GM12801 (cell line): ENCODE measurements around the gene TSBP1.

ENCODE experiments used
- CTCF ChIP-seq: IDR thresholded peaks from one replicate; pipeline ENCODE4 v1.5.1; 2011; ENCODE audit warnings: control low read depth; ENCODE audit not compliant: insufficient read length; ENCODE audit errors: extremely low read depth

TSBP1 gene

DNA sequence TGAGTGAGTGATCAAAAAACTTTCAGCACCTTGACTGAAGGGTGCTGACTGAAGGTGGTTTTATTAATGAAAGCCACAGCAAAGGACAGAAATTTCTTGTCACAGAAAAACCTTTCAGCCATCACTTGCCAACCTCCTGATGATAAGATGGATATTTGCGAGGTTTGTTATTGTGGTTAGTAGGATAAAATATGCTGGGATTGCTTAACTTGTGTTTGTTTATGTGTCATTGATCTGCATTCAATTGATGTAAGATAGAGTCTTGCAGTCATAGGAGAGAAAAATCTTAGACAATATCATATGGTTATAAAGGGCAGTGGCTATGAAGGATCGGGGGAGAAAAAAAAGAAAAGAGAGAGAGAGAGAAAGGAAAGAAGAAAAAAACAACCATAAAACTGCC, 1.2 kb downstream of the TSBP1 start:
- TF ChIP-seq CTCF = no peak

GRCh38 chr6:32369660-32370059, 2.0 kb downstream of the TSBP1 start:
- no peak for TF ChIP-seq CTCF

DNA sequence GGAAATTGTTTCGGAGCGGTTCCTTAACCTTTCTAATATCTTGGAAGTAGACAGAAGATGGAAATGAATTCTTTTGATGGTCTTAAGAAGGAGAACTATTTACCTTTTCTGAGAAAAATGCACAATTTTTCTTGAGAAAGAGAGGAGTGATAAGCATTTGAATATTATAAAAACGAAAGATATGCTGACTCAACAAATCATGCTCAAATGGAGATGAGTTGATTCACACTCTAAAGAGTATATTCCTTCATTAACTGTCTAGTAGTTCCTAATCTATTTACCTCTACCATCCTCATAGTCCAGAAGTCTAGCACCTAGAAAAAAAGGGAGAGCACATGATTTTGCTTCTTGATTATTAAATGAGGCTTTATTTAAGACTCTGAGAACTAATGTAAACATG, 4.1 kb downstream of the TSBP1 start:
- no peak for TF ChIP-seq CTCF

- no peak for TF ChIP-seq CTCF
Measured at GRCh38 chr6:32355018-32355417, 16.7 kb downstream of the TSBP1 start.

GRCh38 chr6:32353348-32353747, 18.4 kb downstream of the TSBP1 start:
- no peak for TF ChIP-seq CTCF

DNA sequence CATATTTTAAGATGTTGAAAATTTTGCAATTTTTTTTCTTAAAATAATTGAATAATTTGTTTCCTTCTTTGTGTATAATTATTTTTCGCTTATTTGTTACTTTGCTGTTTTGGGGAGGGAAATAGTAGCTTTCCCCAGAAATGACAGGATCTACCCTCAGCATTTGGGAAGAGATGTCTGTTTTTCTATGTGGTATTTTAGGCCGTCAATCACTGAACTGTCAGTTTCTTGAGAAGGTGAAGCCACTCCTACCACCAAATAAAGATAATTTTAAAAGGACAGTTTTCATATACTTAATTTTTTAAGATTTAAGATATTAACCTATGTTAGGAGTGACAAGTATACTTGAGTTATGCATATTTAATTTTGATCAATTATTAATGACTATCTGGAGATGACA, 31.5 kb downstream of the TSBP1 start:
- TF ChIP-seq CTCF = no peak

DNA sequence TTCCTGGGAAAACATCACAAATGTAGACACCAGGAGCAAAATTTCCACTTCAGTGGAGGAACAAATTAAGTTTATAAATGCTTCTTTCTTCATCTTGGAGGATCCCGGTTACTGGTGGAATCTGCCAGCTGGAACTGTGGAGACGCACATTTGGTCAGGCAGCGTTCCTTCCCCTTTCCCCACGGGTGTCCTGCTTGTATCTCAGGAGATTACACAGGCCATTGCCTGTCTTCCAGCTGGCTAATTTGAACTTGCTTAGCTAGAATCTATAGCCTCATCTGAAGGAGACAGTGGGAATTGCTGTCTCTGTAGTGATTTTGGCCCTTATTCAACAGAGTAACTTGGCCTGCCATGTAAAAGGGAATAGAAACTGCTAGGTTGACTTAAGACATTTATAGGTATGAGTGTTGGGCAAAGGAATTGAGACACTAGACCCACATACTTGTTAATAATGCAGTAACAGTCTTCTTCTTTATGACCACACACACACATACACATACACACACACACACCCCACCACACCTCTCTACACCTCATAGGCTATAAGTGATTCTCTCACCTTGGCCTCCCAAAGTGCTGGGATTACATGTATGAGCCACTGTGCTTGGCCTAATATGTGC, 34.4 kb downstream of the TSBP1 start:
- TF ChIP-seq CTCF = no peak
